Measurements from ENCODE around the gene SH2D2A. TPM values are rescaled to one million over a fixed set of nuclear protein-coding genes. Genes with fewer than 3 reads are reported as not detected.

The SH2D2A gene
- total and polyA plus RNA-seq, 7 donors = 0.25 to 0.82 (median 0.41) TPM; not detected in 1

DNA sequence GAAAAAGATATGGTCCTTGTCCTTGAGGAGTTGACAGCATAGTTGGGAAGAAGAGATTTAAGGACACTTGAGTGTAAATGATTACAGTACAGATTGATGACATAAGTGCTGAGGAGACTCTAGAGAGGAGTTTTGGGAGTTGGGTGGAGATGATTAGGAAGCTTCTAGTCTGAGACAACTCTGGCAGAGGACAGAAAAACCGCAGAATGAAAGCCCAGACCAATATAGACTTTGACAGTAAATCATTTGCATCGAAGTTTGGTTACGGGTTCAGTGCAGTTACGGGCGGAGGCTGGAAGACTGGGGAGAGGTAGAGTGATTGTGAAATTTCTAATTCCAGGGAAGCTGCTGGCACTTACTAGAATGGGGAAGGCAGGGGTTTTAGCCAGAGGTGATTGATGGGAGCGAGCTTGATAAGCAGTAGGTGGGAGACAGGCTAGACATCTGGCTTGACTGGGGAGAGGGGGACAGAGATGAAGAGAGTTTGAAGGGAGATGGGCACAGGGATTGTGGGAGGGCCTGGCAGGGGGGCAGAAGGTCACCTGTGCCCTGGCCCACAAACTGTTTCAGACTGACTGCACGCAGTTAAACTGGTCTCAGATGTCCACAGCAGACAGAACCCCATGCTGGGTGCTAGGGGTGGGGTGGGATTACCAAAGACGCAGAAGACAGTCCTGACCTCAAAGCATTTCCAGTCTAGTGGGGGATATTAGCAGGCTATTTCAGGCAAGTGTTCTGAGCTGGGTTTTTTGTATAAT lies 20.1 kb downstream of the SH2D2A start:
- ATAC-seq (no peak), DNase-seq (no peak)
- H3K9me3 ChIP-seq = no peaks in the 10 kb centered on the region
- intact Hi-C loops (cut with DNase I) = loop anchor here in 1 of 2 donors (2.0 kb wide), 1 partner anchor 94 kb away; no protein-coding TSS in a partner anchor
- peaks cover 21 to 97% of the 10 kb centered on the region in 2 donors for H3K36me3 ChIP-seq (ENCODE audit: insufficient read depth in 1 of 2, low read depth in 1 of 2)
- H3K4me3 ChIP-seq = no peak overlapping the region
- no peaks in the 10 kb centered on the region for H3K27me3 ChIP-seq (ENCODE audit: insufficient read depth in 3 of 3, low read length in 2 of 3)
- peaks cover 14% of the 10 kb centered on the region for H3K4me1 ChIP-seq
- no peak overlapping the region for H3K27ac ChIP-seq
- WGBS, 3 donors = 83 to 87% (median 86%) methylated on average over 8 of the region's 8 CpGs
- TF ChIP-seq, protein P1, sequence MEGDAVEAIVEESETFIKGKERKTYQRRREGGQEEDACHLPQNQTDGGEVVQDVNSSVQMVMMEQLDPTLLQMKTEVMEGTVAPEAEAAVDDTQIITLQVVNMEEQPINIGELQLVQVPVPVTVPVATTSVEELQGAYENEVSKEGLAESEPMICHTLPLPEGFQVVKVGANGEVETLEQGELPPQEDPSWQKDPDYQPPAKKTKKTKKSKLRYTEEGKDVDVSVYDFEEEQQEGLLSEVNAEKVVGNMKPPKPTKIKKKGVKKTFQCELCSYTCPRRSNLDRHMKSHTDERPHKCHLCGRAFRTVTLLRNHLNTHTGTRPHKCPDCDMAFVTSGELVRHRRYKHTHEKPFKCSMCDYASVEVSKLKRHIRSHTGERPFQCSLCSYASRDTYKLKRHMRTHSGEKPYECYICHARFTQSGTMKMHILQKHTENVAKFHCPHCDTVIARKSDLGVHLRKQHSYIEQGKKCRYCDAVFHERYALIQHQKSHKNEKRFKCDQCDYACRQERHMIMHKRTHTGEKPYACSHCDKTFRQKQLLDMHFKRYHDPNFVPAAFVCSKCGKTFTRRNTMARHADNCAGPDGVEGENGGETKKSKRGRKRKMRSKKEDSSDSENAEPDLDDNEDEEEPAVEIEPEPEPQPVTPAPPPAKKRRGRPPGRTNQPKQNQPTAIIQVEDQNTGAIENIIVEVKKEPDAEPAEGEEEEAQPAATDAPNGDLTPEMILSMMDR (IDR thresholded peaks at IDR 0.05) = no peak

DNA sequence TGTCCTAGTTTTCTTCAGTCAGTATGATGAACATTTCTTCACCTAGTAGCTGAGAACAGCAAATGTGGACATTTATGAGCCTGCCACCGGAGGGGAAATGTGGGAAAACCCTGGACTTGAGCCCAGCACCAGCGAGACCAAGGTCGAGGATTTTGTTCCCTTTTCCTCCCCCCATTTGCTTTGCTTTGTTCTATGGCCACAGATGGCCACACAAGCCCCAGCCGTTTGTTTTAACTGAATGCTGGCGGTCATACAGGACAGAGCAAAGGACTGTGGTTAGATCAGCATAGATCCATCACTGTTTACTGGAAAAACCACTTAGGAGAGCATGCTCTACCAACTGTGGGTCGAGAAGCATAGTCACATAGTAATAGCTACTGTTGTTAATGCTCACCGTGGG lies 20.9 kb downstream of the SH2D2A start:
- DNase-seq = no peak
- ATAC-seq = no peak
- intact Hi-C loops (cut with DNase I) = loop anchor here in 1 of 2 donors (2.0 kb wide), 1 partner anchor 95 kb away; no protein-coding TSS in a partner anchor
- Histone ChIP-seq H3K27me3 (ENCODE audit: insufficient read depth in 3 of 3, low read length in 2 of 3) (no peaks in the 10 kb centered on the region), H3K4me3 (no peak overlapping the region), H3K27ac (no peak overlapping the region), H3K9me3 (no peaks in the 10 kb centered on the region), H3K4me1 (peaks cover 7% of the 10 kb centered on the region), H3K36me3 (ENCODE audit: insufficient read depth in 1 of 2, low read depth in 1 of 2) (peaks cover 22 to 100% of the 10 kb centered on the region in 2 donors)
- TF ChIP-seq, protein P1 (IDR thresholded peaks at IDR 0.05) = no peak
- WGBS, 3 donors = 52 to 63% (median 58%) methylated on average over 7 of the region's 7 CpGs

DNA sequence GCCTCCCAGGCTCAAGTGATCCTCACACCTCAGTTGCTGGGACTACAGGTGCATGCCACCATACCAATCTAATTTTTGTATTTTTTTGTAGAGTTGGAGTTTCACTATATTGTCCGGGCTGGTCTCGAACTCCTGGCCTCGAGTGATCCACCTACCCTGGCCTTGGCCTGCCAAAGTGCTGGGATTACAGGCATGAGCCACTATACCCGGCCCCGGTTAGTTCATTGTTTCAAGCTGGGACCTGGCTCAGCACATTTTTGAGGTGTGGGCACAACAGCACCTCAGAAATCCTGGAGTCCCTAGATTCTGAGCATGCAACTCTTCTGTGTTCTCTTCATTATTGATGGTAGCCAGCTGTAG lies 21.3 kb downstream of the SH2D2A start:
- intact Hi-C loops (cut with DNase I) = no loop called here
- Histone ChIP-seq H3K36me3 (ENCODE audit: insufficient read depth in 1 of 2, low read depth in 1 of 2) (peaks cover 22 to 100% of the 10 kb centered on the region in 2 donors), H3K9me3 (no peaks in the 10 kb centered on the region), H3K4me3 (no peak overlapping the region), H3K27ac (no peak overlapping the region), H3K27me3 (ENCODE audit: insufficient read depth in 3 of 3, low read length in 2 of 3) (no peaks in the 10 kb centered on the region), H3K4me1 (peaks cover 3% of the 10 kb centered on the region)
- ATAC-seq = no peak
- 93 to 95% (median 93%) methylated on average over 5 of the region's 5 CpGs for WGBS, 3 donors
- no peak for DNase-seq
- TF ChIP-seq, protein P1 (IDR thresholded peaks at IDR 0.05) = no peak

DNA sequence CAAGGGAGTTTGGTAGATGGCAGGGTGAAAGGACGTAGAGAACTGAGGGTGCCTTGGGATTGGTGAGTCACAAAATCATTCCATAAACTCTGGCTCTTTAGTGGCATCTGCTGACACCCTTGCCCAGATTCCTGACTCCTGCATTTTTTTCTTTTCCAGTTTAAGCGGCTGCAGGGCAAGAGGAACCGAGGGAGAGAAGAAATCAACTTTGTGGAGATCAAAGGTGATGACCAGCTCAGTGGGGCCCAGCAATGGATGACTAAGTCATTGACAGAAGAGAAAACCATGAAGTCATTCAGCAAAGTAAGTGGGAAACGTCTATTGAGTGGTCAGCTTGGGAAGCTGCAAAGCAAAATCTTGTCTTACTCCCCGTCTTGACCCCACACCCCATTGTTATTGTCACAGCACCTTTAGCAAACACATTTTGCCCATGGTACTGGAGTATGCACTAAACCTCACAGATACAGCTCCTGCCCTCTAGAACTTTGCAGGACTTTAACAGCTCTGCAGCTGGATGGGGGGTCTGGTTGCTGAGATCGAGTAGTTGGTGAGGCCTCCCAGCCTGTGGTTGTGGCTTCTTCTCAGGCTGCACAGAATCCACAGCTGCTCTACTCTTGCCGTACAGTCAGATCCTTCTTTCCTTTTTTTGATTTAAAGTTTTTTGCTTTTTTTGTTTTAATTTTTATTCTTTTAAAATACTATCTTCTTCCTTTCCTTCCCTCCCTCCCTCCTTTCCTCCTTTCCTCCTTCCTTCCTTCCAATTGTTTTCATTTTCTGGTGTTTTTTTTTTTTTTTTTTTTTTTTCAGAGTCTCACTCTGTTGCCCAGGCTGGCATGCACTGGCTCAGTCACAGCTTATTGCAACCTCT lies 21.9 kb downstream of the SH2D2A start:
- 76 to 82% (median 80%) methylated on average over 7 of the region's 7 CpGs for whole genome bisulfite sequencing, 3 donors
- DNase-seq (no peak), ATAC-seq (no peak)
- Histone ChIP-seq H3K4me1 (no peaks in the 10 kb centered on the region), H3K4me3 (no peak overlapping the region), H3K27ac (no peak overlapping the region), H3K36me3 (ENCODE audit: insufficient read depth in 1 of 2, low read depth in 1 of 2) (peaks cover 20 to 99% of the 10 kb centered on the region in 2 donors), H3K27me3 (ENCODE audit: insufficient read depth in 3 of 3, low read length in 2 of 3) (no peaks in the 10 kb centered on the region), H3K9me3 (no peaks in the 10 kb centered on the region)
- TF ChIP-seq, protein P1 (IDR thresholded peaks at IDR 0.05) = no peak
- intact Hi-C loops (cut with DNase I) = no loop called here

Data from psoas muscle (tissue), 8 donors.